Activated T-cell treated with anti-CD3 and anti-CD28 coated beads for 1 hour (primary cell): ENCODE data around the gene ADM.

Experiments
- DNase-seq: peaks from one replicate; pipeline ENCODE4 v3.0.0-alpha.2; 2020; ENCODE audit warnings: low read depth

ADM gene

GRCh38 chr11:10309163-10310093 lies 4.6 kb downstream of the ADM start:
- no peak for DNase-seq

- DNase-seq = no peak
Observed at GRCh38 chr11:10310301-10310841, 5.5 kb downstream of the ADM start.

- no peak for DNase-seq
Observed at GRCh38 chr11:10311802-10312201, 6.9 kb downstream of the ADM start.

- no peak for DNase-seq
Observed at GRCh38 chr11:10314199-10315072, 9.6 kb downstream of the ADM start.

GRCh38 chr11:10315083-10315482 lies 10.2 kb downstream of the ADM start:
- DNase-seq = no peak

GRCh38 chr11:10317151-10317755 lies 12.4 kb downstream of the ADM start:
- no peak for DNase-seq

GRCh38 chr11:10317776-10318526 lies 13.1 kb downstream of the ADM start:
- no peak for DNase-seq

- no peak for DNase-seq
Observed at GRCh38 chr11:10318527-10318802, 13.6 kb downstream of the ADM start.

GRCh38 chr11:10319702-10320558 lies 15.1 kb downstream of the ADM start:
- DNase-seq = no peak

- DNase-seq = no peak
Observed at GRCh38 chr11:10320736-10321465, 16.0 kb downstream of the ADM start.

- DNase-seq = no peak
Observed at GRCh38 chr11:10322401-10322800, 17.5 kb downstream of the ADM start.

- DNase-seq = no peak
Observed at GRCh38 chr11:10322830-10323792, 18.2 kb downstream of the ADM start.

GRCh38 chr11:10323793-10324170 lies 18.9 kb downstream of the ADM start:
- no peak for DNase-seq

- no peak for DNase-seq
Observed at GRCh38 chr11:10324474-10324873, 19.6 kb downstream of the ADM start.

- DNase-seq = no peak
Observed at GRCh38 chr11:10325277-10326011, 20.6 kb downstream of the ADM start.

GRCh38 chr11:10326012-10326964 lies 21.4 kb downstream of the ADM start:
- DNase-seq = no peak

- no peak for DNase-seq
Observed at GRCh38 chr11:10327254-10327653, 22.4 kb downstream of the ADM start.
